ENCODE data around the gene MBOAT1.

Gene MBOAT1

DNA sequence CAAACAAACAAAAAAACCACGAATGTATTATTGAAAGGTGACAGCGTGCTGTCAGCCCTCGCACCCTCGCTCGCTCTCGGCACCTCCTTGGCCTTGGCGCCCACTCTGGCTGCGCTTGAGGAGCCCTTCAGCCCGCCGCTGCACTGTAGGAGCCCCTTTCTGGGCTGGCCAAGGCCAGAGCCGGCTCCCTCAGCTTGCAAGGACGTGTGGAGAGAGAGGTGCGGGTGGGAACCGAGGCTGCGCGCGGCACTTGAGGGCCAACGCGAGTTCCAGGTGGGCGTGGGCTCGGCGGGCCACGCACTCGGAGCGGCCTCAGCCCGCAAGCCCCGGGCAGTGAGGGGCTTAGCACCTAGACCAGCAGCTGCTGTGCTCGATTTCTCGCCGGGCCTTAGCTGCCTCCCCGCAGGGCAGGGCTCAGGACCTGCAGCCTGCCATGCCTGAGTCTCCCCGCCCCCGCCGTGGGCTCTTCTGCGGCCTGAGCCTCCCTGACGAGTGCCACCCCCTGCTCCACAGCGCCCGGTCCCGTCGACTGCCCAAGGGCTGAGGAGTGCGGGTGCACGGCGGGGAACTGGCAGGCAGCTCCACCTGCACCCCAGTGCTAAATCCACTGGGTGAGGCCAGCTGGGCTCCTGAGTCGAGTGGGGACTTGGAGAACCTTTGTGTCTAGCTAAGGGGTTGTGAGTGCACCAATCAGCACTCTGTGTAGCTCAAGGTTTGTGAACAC is 20.9 kb upstream of the MBOAT1 start:
- Histone ChIP-seq H3K4me3 (ENCODE audit: low read depth in 1 of 2, low read length in 2 of 2) (no peak overlapping the region), H3K4me1 (ENCODE audit: control insufficient read depth in 1 of 2, insufficient read depth in 2 of 2, low read length in 2 of 2) (no peaks in the 10 kb centered on the region), H3K36me3 (ENCODE audit: control insufficient read depth in 1 of 2, insufficient read depth in 2 of 2, low read length in 2 of 2) (no peaks in the 10 kb centered on the region), H3K27ac (ENCODE audit: low read length) (no peak overlapping the region), H3K27me3 (ENCODE audit: low read depth, low read length) (no peaks in the 10 kb centered on the region), H3K9me3 (ENCODE audit: control insufficient read depth in 1 of 2, low read length in 2 of 2) (no peaks in the 10 kb centered on the region)

GRCh38 chr6:20232188-20232587 is 19.9 kb upstream of the MBOAT1 start:
- no peaks in the 10 kb centered on the region for H3K9me3 ChIP-seq (ENCODE audit: control insufficient read depth in 1 of 2, low read length in 2 of 2)
- no peaks in the 10 kb centered on the region for H3K36me3 ChIP-seq (ENCODE audit: control insufficient read depth in 1 of 2, insufficient read depth in 2 of 2, low read length in 2 of 2)
- H3K4me3 ChIP-seq (ENCODE audit: low read depth in 1 of 2, low read length in 2 of 2): no peak overlapping the region
- no peaks in the 10 kb centered on the region for H3K27me3 ChIP-seq (ENCODE audit: low read depth, low read length)
- H3K4me1 ChIP-seq (ENCODE audit: control insufficient read depth in 1 of 2, insufficient read depth in 2 of 2, low read length in 2 of 2): no peaks in the 10 kb centered on the region
- no peak overlapping the region for H3K27ac ChIP-seq (ENCODE audit: low read length)

DNA sequence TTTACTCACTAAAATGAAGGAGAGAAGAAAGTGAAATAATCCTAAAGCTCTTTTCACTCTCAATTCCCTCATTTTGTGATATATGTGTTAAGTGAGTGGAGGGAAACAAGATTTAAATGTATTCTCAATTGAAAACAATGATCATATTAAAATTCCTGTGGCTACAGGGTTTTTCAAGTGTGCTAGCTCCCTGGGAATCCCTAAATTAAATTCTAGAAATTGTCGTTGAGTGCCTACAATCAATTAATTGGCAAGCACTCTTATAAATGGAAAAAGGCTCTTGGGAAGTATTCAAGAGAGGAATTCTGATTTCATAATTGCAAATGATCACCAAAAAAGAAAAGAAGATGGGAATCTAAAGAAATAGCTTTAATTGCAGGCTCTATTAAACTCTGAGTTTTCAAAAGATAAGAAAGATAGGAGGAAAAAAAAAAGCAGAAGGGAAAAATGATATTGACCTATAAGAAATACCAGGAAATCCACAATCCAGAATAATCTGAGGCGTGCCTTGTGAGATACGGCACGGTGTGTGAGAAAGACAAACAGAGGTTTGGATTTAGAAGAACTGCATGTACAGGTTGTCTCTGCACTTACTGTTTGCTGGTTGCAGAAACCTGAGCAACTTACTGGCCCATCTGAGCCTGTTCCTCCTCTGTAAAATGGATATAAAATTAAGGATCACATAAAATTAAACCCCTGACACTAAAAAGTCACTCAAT is 18.3 kb upstream of the MBOAT1 start:
- Histone ChIP-seq H3K36me3 (ENCODE audit: control insufficient read depth in 1 of 2, insufficient read depth in 2 of 2, low read length in 2 of 2) (no peaks in the 10 kb centered on the region), H3K9me3 (ENCODE audit: control insufficient read depth in 1 of 2, low read length in 2 of 2) (no peaks in the 10 kb centered on the region), H3K27ac (ENCODE audit: low read length) (no peak overlapping the region)

DNA sequence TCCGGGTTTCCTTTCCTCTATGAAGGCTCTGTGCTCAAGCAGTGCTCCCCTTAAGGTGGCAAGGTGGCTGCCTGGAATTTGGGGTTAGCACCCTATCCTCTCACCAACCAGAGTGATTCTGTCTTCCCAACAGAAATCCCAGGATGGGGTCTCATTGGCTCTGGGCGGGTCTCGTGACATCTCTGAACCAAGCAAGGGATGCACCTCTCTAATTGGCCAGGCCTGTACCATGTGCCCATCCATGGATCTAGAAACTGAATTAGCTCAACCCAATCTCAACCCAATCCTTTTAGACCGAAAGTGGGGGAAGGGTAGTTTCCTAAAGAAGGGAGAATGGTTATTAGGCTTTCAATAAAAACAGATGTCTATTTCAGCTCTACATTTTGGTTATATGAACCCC is 17.6 kb upstream of the MBOAT1 start:
- no peaks in the 10 kb centered on the region for H3K36me3 ChIP-seq (ENCODE audit: control insufficient read depth in 1 of 2, insufficient read depth in 2 of 2, low read length in 2 of 2)
- no peaks in the 10 kb centered on the region for H3K27me3 ChIP-seq (ENCODE audit: low read depth, low read length)
- H3K4me3 ChIP-seq (ENCODE audit: low read depth in 1 of 2, low read length in 2 of 2): no peak overlapping the region
- no peaks in the 10 kb centered on the region for H3K4me1 ChIP-seq (ENCODE audit: control insufficient read depth in 1 of 2, insufficient read depth in 2 of 2, low read length in 2 of 2)
- H3K9me3 ChIP-seq (ENCODE audit: control insufficient read depth in 1 of 2, low read length in 2 of 2): no peaks in the 10 kb centered on the region
- no peak overlapping the region for H3K27ac ChIP-seq (ENCODE audit: low read length)

More for the DNA sequence above, 18.3 kb upstream of the MBOAT1 start:
- Histone ChIP-seq H3K4me3 (ENCODE audit: low read depth in 1 of 2, low read length in 2 of 2) (no peak overlapping the region), H3K27me3 (ENCODE audit: low read depth, low read length) (no peaks in the 10 kb centered on the region), H3K4me1 (ENCODE audit: control insufficient read depth in 1 of 2, insufficient read depth in 2 of 2, low read length in 2 of 2) (no peaks in the 10 kb centered on the region)

- Histone ChIP-seq H3K4me1 (ENCODE audit: control insufficient read depth in 1 of 2, insufficient read depth in 2 of 2, low read length in 2 of 2) (no peaks in the 10 kb centered on the region), H3K36me3 (ENCODE audit: control insufficient read depth in 1 of 2, insufficient read depth in 2 of 2, low read length in 2 of 2) (no peaks in the 10 kb centered on the region), H3K27me3 (ENCODE audit: low read depth, low read length) (no peaks in the 10 kb centered on the region), H3K27ac (ENCODE audit: low read length) (no peak overlapping the region), H3K4me3 (ENCODE audit: low read depth in 1 of 2, low read length in 2 of 2) (no peak overlapping the region), H3K9me3 (ENCODE audit: control insufficient read depth in 1 of 2, low read length in 2 of 2) (no peaks in the 10 kb centered on the region)
Observed at GRCh38 chr6:20227350-20227749, 15.1 kb upstream of the MBOAT1 start.

DNA sequence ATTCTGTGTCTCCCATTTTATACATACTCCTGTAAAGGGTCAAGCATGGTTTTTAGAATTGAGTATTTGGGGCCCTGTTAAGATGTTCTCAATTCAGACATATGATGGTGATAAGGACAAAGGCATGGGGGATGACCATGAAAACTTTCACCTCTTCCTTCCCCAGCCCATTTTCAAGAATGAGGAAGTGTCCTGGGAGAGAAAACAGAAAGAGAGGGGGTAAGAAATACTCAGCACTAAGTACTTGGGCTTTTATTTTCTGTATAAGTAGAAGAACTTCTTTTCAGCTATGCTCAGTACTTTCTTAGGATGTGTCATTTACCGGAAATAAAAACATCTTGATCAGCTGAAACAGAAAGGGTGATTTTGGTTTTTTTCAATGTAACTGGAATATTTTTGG is 10.9 kb upstream of the MBOAT1 start:
- H3K27ac ChIP-seq (ENCODE audit: low read length): no peak overlapping the region
- no peaks in the 10 kb centered on the region for H3K4me1 ChIP-seq (ENCODE audit: control insufficient read depth in 1 of 2, insufficient read depth in 2 of 2, low read length in 2 of 2)
- H3K27me3 ChIP-seq (ENCODE audit: low read depth, low read length): no peaks in the 10 kb centered on the region
- H3K36me3 ChIP-seq (ENCODE audit: control insufficient read depth in 1 of 2, insufficient read depth in 2 of 2, low read length in 2 of 2): no peaks in the 10 kb centered on the region
- no peak overlapping the region for H3K4me3 ChIP-seq (ENCODE audit: low read depth in 1 of 2, low read length in 2 of 2)
- no peaks in the 10 kb centered on the region for H3K9me3 ChIP-seq (ENCODE audit: control insufficient read depth in 1 of 2, low read length in 2 of 2)

DNA sequence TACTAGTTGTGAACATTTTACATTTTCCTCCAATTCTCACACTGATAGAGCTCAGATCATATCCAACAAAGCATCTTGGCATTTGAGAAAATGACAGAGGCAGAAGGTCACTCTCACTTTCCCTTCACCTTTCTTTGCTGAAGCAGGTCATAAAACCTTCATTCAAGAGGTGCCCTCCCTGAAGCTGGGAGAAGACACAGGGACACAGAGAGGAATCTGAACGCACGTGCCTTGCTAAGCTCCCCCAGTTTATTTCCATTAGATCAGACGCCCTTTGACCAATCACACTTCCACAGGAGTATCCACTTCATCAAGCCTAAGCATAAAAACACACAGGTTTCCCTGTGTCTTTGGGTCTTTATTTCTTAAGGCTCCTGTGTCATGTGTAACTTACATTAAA is 9.2 kb upstream of the MBOAT1 start:
- no peaks in the 10 kb centered on the region for H3K27me3 ChIP-seq (ENCODE audit: low read depth, low read length)
- H3K4me1 ChIP-seq (ENCODE audit: control insufficient read depth in 1 of 2, insufficient read depth in 2 of 2, low read length in 2 of 2): peaks cover 0 to 5% of the 10 kb centered on the region in 2 donors
- H3K9me3 ChIP-seq (ENCODE audit: control insufficient read depth in 1 of 2, low read length in 2 of 2): no peaks in the 10 kb centered on the region
- no peak overlapping the region for H3K4me3 ChIP-seq (ENCODE audit: low read depth in 1 of 2, low read length in 2 of 2)
- no peaks in the 10 kb centered on the region for H3K36me3 ChIP-seq (ENCODE audit: control insufficient read depth in 1 of 2, insufficient read depth in 2 of 2, low read length in 2 of 2)
- H3K27ac ChIP-seq (ENCODE audit: low read length): no peak overlapping the region

DNA sequence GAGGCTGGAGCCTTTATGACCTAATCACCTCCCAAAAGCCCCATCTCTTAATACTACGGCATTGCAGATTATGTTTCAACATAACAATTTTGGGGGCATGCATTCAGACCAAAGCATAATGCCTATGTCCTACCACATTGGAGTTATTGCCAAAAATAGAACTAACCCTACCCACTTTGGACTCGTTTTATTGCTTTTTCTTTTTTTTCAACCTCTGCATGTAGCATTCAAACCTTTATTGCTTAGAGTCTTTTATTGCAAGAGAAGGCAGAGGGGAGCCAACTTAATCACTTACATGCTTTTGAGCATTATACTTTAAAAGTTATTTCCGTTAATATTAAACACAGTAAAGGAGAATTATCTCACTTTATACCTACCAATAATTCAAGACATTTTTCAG is 8.1 kb upstream of the MBOAT1 start:
- H3K27me3 ChIP-seq (ENCODE audit: low read depth, low read length): no peaks in the 10 kb centered on the region
- H3K9me3 ChIP-seq (ENCODE audit: control insufficient read depth in 1 of 2, low read length in 2 of 2): no peaks in the 10 kb centered on the region
- H3K36me3 ChIP-seq (ENCODE audit: control insufficient read depth in 1 of 2, insufficient read depth in 2 of 2, low read length in 2 of 2): no peaks in the 10 kb centered on the region
- H3K4me3 ChIP-seq (ENCODE audit: low read depth in 1 of 2, low read length in 2 of 2): no peak overlapping the region
- H3K27ac ChIP-seq (ENCODE audit: low read length): no peak overlapping the region
- peaks cover 0 to 5% of the 10 kb centered on the region in 2 donors for H3K4me1 ChIP-seq (ENCODE audit: control insufficient read depth in 1 of 2, insufficient read depth in 2 of 2, low read length in 2 of 2)

GRCh38 chr6:20217891-20218290 is 5.6 kb upstream of the MBOAT1 start:
- Histone ChIP-seq H3K36me3 (ENCODE audit: control insufficient read depth in 1 of 2, insufficient read depth in 2 of 2, low read length in 2 of 2) (no peaks in the 10 kb centered on the region), H3K27ac (ENCODE audit: low read length) (no peak overlapping the region), H3K4me1 (ENCODE audit: control insufficient read depth in 1 of 2, insufficient read depth in 2 of 2, low read length in 2 of 2) (peaks cover 7 to 14% of the 10 kb centered on the region in 2 donors), H3K27me3 (ENCODE audit: low read depth, low read length) (no peaks in the 10 kb centered on the region), H3K9me3 (ENCODE audit: control insufficient read depth in 1 of 2, low read length in 2 of 2) (no peaks in the 10 kb centered on the region), H3K4me3 (ENCODE audit: low read depth in 1 of 2, low read length in 2 of 2) (no peak overlapping the region)

DNA sequence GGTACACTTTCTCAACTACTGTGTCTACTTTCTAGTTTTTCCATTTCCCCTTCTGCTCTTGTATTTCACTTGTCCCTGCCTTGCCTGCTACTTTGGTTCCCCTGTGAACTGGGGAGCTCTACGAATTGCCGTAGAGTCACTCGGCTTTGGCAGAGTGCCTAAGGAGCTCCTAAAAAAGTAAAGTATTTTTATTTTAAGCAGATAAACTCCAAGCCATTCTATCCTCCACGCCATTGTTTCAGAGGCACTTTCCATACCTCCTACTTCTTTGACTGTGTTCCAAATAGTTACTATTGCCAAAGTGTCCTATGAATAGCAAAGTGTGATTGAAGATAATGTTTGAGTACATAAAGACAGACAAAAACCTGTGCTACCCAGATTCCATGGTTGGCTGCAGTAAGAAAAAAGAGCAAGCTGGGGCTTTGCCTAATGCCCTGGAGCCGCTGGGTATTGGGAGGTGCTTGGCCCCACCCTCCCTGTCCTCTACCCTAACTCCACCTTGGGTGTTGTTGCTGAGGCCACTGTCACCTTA is 5.1 kb upstream of the MBOAT1 start:
- Histone ChIP-seq H3K36me3 (ENCODE audit: control insufficient read depth in 1 of 2, insufficient read depth in 2 of 2, low read length in 2 of 2) (no peaks in the 10 kb centered on the region), H3K27me3 (ENCODE audit: low read depth, low read length) (no peaks in the 10 kb centered on the region), H3K27ac (ENCODE audit: low read length) (no peak overlapping the region), H3K4me1 (ENCODE audit: control insufficient read depth in 1 of 2, insufficient read depth in 2 of 2, low read length in 2 of 2) (peaks cover 8 to 14% of the 10 kb centered on the region in 2 donors), H3K4me3 (ENCODE audit: low read depth in 1 of 2, low read length in 2 of 2) (no peak overlapping the region), H3K9me3 (ENCODE audit: control insufficient read depth in 1 of 2, low read length in 2 of 2) (no peaks in the 10 kb centered on the region)

- no peaks in the 10 kb centered on the region for H3K36me3 ChIP-seq (ENCODE audit: control insufficient read depth in 1 of 2, insufficient read depth in 2 of 2, low read length in 2 of 2)
- no peaks in the 10 kb centered on the region for H3K9me3 ChIP-seq (ENCODE audit: control insufficient read depth in 1 of 2, low read length in 2 of 2)
- peaks cover 8 to 15% of the 10 kb centered on the region in 2 donors for H3K4me1 ChIP-seq (ENCODE audit: control insufficient read depth in 1 of 2, insufficient read depth in 2 of 2, low read length in 2 of 2)
- no peaks in the 10 kb centered on the region for H3K27me3 ChIP-seq (ENCODE audit: low read depth, low read length)
- no peak overlapping the region for H3K4me3 ChIP-seq (ENCODE audit: low read depth in 1 of 2, low read length in 2 of 2)
- no peak overlapping the region for H3K27ac ChIP-seq (ENCODE audit: low read length)
Observed at GRCh38 chr6:20215310-20215709, 3.0 kb upstream of the MBOAT1 start.

Measured in muscle layer of duodenum (tissue), 2 donors.